Adrenal gland (tissue), 12 donors: Measurements from ENCODE around the gene PGP. TPM values are rescaled to one million over a fixed set of nuclear protein-coding genes. Genes with fewer than 3 reads are reported as not detected.

Source experiments
- DNase-seq, 7 donors: peaks; one replicate each; pipeline ENCODE4 v3.0.0-alpha.2; 2019 to 2020
- H3K27ac ChIP-seq, 5 donors: fragments of 200-600 bp; sonication (generic) in 4 of 5; 1 replicate in 3 of 5; 2 replicates in 2 of 5; pipeline versions ENCODE4 v1.5.1 to v1.8.0; 2016 to 2020; ENCODE audit warnings: mild to moderate bottlenecking in 1 of 5
- H3K27me3 ChIP-seq: fragments of 200-600 bp; 2 replicates; pipeline ENCODE4 v1.8.0; 2021
- H3K36me3 ChIP-seq, 2 donors: fragments of 200-600 bp; replicated peaks in 1 of 2; 1 replicate in 1 of 2; 2 replicates in 1 of 2; pipeline versions ENCODE4 v1.5.1 to v1.8.0; 2018 to 2022
- H3K4me1 ChIP-seq, 2 donors: fragments of 200-600 bp; replicated peaks in 1 of 2; 1 replicate in 1 of 2; 2 replicates in 1 of 2; pipeline versions ENCODE4 v1.5.1 to v1.8.0; 2018 to 2021
- H3K4me3 ChIP-seq, 4 donors: fragments of 200-600 bp; sonication (generic) in 3 of 4; one replicate each; pipeline ENCODE4 v1.5.1; 2016 to 2018
- H3K9me3 ChIP-seq, 3 donors: fragments of 200-600 bp; sonication (generic) in 1 of 3; replicated peaks in 1 of 3; 1 replicate in 2 of 3; 2 replicates in 1 of 3; pipeline versions ENCODE4 v1.5.1 to v1.8.0; 2016 to 2021
- POLR2A ChIP-seq, 2 donors: fragments of 450-650 bp; IDR thresholded peaks; one replicate each; pipeline ENCODE4 v1.6.1; 2017; ENCODE audit warnings: antibody characterized with exemption in 2 of 2, mild to moderate bottlenecking in 2 of 2, moderate library complexity in 1 of 2
- WGBS, 4 donors: extraction: QIAGEN DNeasy Blood & Tissue Kit in 2 of 4; methylation state at CpG; one replicate each; pipeline versions ENCODE4 v1.1.5 to v1.1.7; 2013 to 2017; 5-methylcytosine and 5-hydroxymethylcytosine counted together
- intact Hi-C, 2 donors: fragments of 100-400 bp; cut with DNase I; formaldehyde crosslinking; loops; one replicate each; pipeline versions ENCODE4 v1.14.1 to v1.15.0; 2022 to 2023
- polyA plus RNA-seq, 3 donors: library from polyadenylated mRNA; stranded (reverse); fragments of 200-250 nt in 2 of 3; fragments of 350-450 nt in 1 of 3; fragmentation: Illumina TruSeq in 1 of 3; extraction: RNeasy Lipid Tissue Mini Kit (QIAGEN cat#74804) in 1 of 3; gene quantifications; one replicate each; pipeline ENCODE4 v1.2.3, GENCODE V29; 2013 to 2014
- total RNA-seq, 9 donors: library from RNA; depleted of rRNA in 4 of 9; stranded (reverse); fragments of >200 nt in 4 of 9; fragments of 120-200 nt in 1 of 9; fragmentation: NEBNext Ultra II Directional in 1 of 9; extraction: Animal tissue kit (Norgen Biotek cat#: 25700) in 1 of 9; gene quantifications; one replicate each; pipeline versions ENCODE4 v1.1.0 to v1.2.4, GENCODE V29; 2013 to 2023
- TF ChIP-seq, protein P1 (sequence below), 6 experiments: fragments of 450-650 bp in 4 of 6; fragments of 200-600 bp in 2 of 6; sonication (generic) in 1 of 6; IDR thresholded peaks; 1 replicate in 5 of 6; 2 replicates in 1 of 6; pipeline versions ENCODE4 v1.5.1 to v1.8.0; 2016 to 2021; ENCODE audit warnings: antibody characterized with exemption in 6 of 6, mild to moderate bottlenecking in 2 of 6, moderate library complexity in 1 of 6
- donor health status: healthy with polysubstance abuse.
- donor health status: Bipolar disorder and iron deficiency.
- donor health status: DM: yes; HTN: yes; CAD: no.
- donor health status: DM: no; HTN: no; CAD: no.
- donor health status: DM: no; HTN: no; CAD: no.
- donor health status: DM: yes; HTN: yes; CAD: no.

PGP gene
- total and polyA plus RNA-seq, 12 donors: 8.3 to 24.1 (median 13.6) TPM

DNA sequence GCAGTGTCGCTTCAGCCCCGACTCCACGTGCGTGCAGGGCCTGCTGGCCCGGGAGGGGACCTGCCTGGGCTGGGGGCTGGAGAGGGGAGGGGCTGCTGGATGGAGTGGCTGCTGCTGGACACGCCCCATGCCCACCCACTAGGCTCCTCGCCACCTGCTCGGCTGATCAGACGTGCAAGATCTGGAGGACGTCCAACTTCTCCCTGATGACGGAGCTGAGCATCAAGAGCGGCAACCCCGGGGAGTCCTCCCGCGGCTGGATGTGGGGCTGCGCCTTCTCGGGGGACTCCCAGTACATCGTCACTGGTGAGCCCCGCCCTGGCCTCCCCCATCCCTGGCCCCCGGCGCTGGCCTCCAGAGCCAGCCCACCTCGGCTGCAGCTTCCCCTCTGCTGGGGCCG, 6.3 kb downstream of the PGP start:
- Histone ChIP-seq H3K9me3 (no peaks in the 10 kb centered on the region), H3K36me3 (peaks cover 0 to 35% of the 10 kb centered on the region in 2 donors), H3K27me3 (no peaks in the 10 kb centered on the region), H3K4me1 (peaks cover 19 to 33% of the 10 kb centered on the region in 2 donors), H3K4me3 (no peak overlapping the region), H3K27ac (no peak overlapping the region)
- intact Hi-C loops: no loop called here
- 80 to 86% (median 84%) methylated on average over 7 to 23 of the region's 23 CpGs; no CpG with 5 or more reads in 1 of the 4 donors for WGBS, 4 donors
- no peak for DNase-seq
- TF ChIP-seq, protein P1, sequence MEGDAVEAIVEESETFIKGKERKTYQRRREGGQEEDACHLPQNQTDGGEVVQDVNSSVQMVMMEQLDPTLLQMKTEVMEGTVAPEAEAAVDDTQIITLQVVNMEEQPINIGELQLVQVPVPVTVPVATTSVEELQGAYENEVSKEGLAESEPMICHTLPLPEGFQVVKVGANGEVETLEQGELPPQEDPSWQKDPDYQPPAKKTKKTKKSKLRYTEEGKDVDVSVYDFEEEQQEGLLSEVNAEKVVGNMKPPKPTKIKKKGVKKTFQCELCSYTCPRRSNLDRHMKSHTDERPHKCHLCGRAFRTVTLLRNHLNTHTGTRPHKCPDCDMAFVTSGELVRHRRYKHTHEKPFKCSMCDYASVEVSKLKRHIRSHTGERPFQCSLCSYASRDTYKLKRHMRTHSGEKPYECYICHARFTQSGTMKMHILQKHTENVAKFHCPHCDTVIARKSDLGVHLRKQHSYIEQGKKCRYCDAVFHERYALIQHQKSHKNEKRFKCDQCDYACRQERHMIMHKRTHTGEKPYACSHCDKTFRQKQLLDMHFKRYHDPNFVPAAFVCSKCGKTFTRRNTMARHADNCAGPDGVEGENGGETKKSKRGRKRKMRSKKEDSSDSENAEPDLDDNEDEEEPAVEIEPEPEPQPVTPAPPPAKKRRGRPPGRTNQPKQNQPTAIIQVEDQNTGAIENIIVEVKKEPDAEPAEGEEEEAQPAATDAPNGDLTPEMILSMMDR (IDR thresholded peaks at IDR 0.05): no peak
- TF ChIP-seq POLR2A (IDR thresholded peaks at IDR 0.05): no peak

DNA sequence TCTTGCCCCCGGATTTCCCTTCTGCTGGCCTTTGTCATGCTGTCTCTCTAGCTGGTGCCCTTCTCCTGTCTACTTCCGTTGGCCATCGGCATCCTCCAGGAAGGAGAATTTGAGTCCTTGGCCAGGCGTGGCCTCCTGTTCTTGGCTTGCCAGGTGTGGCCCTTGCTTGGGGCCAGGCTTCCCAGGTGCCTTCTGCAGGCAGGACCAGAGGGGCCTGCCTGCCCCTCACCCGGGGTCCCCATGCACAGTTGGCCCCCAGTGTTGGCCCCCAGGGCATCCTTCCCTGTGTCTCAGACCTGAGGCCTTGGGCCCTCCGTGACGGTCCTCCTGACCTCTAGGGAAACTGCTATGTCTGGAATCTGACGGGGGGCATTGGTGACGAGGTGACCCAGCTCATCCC, 6.8 kb downstream of the PGP start:
- Histone ChIP-seq H3K27me3 (no peaks in the 10 kb centered on the region), H3K9me3 (no peaks in the 10 kb centered on the region), H3K27ac (no peak overlapping the region), H3K4me3 (no peak overlapping the region), H3K4me1 (peaks cover 15 to 29% of the 10 kb centered on the region in 2 donors), H3K36me3 (peaks cover 0 to 35% of the 10 kb centered on the region in 2 donors)
- TF ChIP-seq, protein P1 (IDR thresholded peaks at IDR 0.05): no peak
- TF ChIP-seq POLR2A (IDR thresholded peaks at IDR 0.05): no peak
- no peak for DNase-seq
- intact Hi-C loops: no loop called here
- 84 to 89% (median 87%) methylated on average over 5 to 9 of the region's 9 CpGs for WGBS, 4 donors

DNA sequence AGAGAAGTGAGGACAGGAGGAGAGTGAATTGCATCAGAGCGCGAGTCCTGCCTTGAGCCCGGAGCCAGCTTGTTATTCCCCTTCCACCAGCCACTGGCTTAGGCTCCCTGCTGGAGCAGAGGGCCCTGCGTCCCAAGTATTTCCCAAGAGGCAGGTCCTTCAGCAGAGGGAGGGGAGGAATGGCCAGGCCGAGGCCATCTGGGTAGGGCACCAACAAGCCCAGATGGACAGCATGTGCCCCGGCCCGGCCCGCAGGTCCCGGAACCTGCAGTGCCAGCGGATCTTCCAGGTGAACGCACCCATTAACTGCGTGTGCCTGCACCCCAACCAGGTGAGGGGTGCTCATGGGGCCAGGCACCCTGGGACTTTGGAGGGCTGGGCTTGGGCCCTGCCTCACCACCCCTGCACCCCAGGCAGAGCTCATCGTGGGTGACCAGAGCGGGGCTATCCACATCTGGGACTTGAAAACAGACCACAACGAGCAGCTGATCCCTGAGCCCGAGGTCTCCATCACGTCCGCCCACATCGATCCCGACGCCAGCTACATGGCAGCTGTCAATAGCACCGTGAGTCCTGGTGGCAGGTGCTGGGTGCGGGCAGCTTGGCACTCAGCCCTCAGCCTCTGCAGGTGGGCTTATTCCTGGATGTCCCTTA, 7.7 kb downstream of the PGP start:
- TF ChIP-seq, protein P1 (IDR thresholded peaks at IDR 0.05): no peak
- no peak for TF ChIP-seq POLR2A (IDR thresholded peaks at IDR 0.05)
- no peaks in the 10 kb centered on the region for H3K27me3 ChIP-seq
- H3K9me3 ChIP-seq: no peaks in the 10 kb centered on the region
- H3K4me3 ChIP-seq: no peak overlapping the region
- DNase-seq: no peak
- intact Hi-C loops: no loop called here
- H3K36me3 ChIP-seq: peaks cover 0 to 35% of the 10 kb centered on the region in 2 donors
- H3K27ac ChIP-seq: no peak overlapping the region
- H3K4me1 ChIP-seq: peaks cover 6 to 19% of the 10 kb centered on the region in 2 donors
- 90 to 91% (median 91%) methylated on average over 11 to 23 of the region's 23 CpGs for WGBS, 4 donors

DNA sequence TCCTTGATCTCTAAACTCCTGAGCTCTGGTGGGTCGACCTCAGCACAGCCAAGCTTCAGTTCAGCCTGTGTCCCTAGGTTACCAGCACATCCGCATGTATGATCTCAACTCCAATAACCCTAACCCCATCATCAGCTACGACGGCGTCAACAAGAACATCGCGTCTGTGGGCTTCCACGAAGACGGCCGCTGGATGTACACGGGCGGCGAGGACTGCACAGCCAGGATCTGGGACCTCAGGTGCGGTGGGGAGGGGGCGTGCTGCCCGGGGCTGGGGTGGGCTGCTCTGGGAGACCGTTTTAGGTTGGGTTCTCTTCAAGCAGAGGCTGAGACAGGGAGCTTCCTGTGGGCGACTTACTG, 8.2 kb downstream of the PGP start:
- Histone ChIP-seq H3K36me3 (peaks cover 0 to 35% of the 10 kb centered on the region in 2 donors), H3K27me3 (no peaks in the 10 kb centered on the region), H3K4me1 (peaks cover 5 to 17% of the 10 kb centered on the region in 2 donors), H3K9me3 (no peaks in the 10 kb centered on the region), H3K4me3 (peak overlapping the region in 2 of 4 donors; percentile 76 to 85), H3K27ac (peak overlapping the region in 2 of 5 donors; percentile 98 to 99)
- TF ChIP-seq POLR2A (IDR thresholded peaks at IDR 0.05): no peak
- TF ChIP-seq, protein P1 (IDR thresholded peaks at IDR 0.05): no peak
- 70 to 83% (median 75%) methylated on average over 18 of the region's 18 CpGs for WGBS, 4 donors
- DNase-seq: no peak
- intact Hi-C loops: no loop called here
